Kidney epithelial cell (primary cell): ENCODE measurements around the gene TOX2. TPM values are rescaled to one million over a fixed set of nuclear protein-coding genes. Genes with fewer than 3 reads are reported as not detected.

Source experiments
- DNase-seq: peaks from one replicate; pipeline ENCODE4 v3.0.0-alpha.2; 2010; ENCODE audit warnings: low read depth
- H3K27me3 ChIP-seq: 2 replicates; pipeline ENCODE4 v1.6.0; 2011; ENCODE audit warnings: low read length; ENCODE audit not compliant: control insufficient read depth, insufficient read depth
- H3K36me3 ChIP-seq: 2 replicates; pipeline ENCODE4 v1.5.1; 2011; ENCODE audit warnings: low read length; ENCODE audit not compliant: control insufficient read depth, insufficient read depth
- H3K4me3 ChIP-seq: 2 replicates; pipeline ENCODE4 v1.5.1; 2011; ENCODE audit warnings: low read depth, mild to moderate bottlenecking, control low read depth, low read length
- total RNA-seq: library from RNA; depleted of rRNA; stranded (reverse); fragments of >200 nt; gene quantifications from 2 replicates; pipeline ENCODE4 v1.2.3, GENCODE V29; 2015
- TF ChIP-seq, protein P1 (sequence below): IDR thresholded peaks from 2 replicates; pipeline ENCODE4 v1.5.1; 2011; ENCODE audit warnings: mild to moderate bottlenecking, moderate library complexity, low read length, control low read depth, inconsistent platforms; ENCODE audit not compliant: insufficient read depth, poor library complexity, severe bottlenecking

Gene TOX2
- total RNA-seq, 1 donor from 2014 or later = 7.3 TPM

- Histone ChIP-seq H3K4me3 (no peak overlapping the region), H3K36me3 (no peaks in the 10 kb centered on the region), H3K27me3 (peaks cover 2% of the 10 kb centered on the region)
- no peak for DNase-seq
- TF ChIP-seq, protein P1, sequence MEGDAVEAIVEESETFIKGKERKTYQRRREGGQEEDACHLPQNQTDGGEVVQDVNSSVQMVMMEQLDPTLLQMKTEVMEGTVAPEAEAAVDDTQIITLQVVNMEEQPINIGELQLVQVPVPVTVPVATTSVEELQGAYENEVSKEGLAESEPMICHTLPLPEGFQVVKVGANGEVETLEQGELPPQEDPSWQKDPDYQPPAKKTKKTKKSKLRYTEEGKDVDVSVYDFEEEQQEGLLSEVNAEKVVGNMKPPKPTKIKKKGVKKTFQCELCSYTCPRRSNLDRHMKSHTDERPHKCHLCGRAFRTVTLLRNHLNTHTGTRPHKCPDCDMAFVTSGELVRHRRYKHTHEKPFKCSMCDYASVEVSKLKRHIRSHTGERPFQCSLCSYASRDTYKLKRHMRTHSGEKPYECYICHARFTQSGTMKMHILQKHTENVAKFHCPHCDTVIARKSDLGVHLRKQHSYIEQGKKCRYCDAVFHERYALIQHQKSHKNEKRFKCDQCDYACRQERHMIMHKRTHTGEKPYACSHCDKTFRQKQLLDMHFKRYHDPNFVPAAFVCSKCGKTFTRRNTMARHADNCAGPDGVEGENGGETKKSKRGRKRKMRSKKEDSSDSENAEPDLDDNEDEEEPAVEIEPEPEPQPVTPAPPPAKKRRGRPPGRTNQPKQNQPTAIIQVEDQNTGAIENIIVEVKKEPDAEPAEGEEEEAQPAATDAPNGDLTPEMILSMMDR = no peak
Observed at GRCh38 chr20:43977962-43978361, 63.3 kb downstream of the TOX2 start.

- TF ChIP-seq, protein P1 = no peak
- no peaks in the 10 kb centered on the region for H3K27me3 ChIP-seq
Observed at GRCh38 chr20:43979576-43980105, 65.0 kb downstream of the TOX2 start.

GRCh38 chr20:43981540-43981939, 66.9 kb downstream of the TOX2 start:
- DNase-seq = no peak
- TF ChIP-seq, protein P1 = no peak
- Histone ChIP-seq H3K36me3 (no peaks in the 10 kb centered on the region), H3K4me3 (no peak overlapping the region), H3K27me3 (no peaks in the 10 kb centered on the region)

More at GRCh38 chr20:43979576-43980105, 65.0 kb downstream of the TOX2 start:
- no peak for DNase-seq
- Histone ChIP-seq H3K4me3 (no peak overlapping the region), H3K36me3 (no peaks in the 10 kb centered on the region)

GRCh38 chr20:43982016-43982415, 67.4 kb downstream of the TOX2 start:
- no peaks in the 10 kb centered on the region for H3K36me3 ChIP-seq
- no peak for DNase-seq
- TF ChIP-seq, protein P1 = no peak
- no peak overlapping the region for H3K4me3 ChIP-seq
- H3K27me3 ChIP-seq = no peaks in the 10 kb centered on the region

DNA sequence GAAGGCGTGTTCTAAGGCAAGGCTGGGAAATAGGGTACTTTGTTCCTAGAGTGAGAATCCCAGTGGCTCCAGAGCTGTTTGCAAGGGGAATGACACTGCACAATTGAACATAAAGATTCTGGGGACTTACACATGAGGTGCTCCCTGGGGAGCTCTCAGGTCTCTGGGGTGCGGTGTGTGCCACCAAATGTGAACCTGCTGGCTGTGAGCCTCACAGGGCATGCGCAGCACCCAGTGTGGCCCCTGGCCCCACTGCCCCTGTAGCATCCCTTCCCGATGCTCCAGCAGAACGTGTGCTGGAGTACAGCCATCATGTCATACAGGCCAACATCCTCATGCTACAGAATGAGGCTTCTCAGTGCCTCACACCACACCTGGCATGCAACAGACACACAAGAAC, 68.2 kb downstream of the TOX2 start:
- DNase-seq = no peak
- H3K27me3 ChIP-seq = no peaks in the 10 kb centered on the region
- H3K36me3 ChIP-seq = no peaks in the 10 kb centered on the region
- no peak overlapping the region for H3K4me3 ChIP-seq
- TF ChIP-seq, protein P1 = no peak

GRCh38 chr20:43983359-43983758, 68.7 kb downstream of the TOX2 start:
- TF ChIP-seq, protein P1 = peak; percentile 12
- DNase-seq = no peak
- no peak overlapping the region for H3K4me3 ChIP-seq

More at GRCh38 chr20:43983359-43983758, 68.7 kb downstream of the TOX2 start:
- no peaks in the 10 kb centered on the region for H3K27me3 ChIP-seq
- H3K36me3 ChIP-seq = no peaks in the 10 kb centered on the region
